GM19452 (cell line): ENCODE results near the gene TMPRSS9.

Experiments
- ATAC-seq: cut with Tn5 transposase; IDR thresholded peaks from one replicate; pipeline ENCODE4 v1.9.1; 2021; ENCODE audit not compliant: unreplicated experiment

The TMPRSS9 gene

DNA sequence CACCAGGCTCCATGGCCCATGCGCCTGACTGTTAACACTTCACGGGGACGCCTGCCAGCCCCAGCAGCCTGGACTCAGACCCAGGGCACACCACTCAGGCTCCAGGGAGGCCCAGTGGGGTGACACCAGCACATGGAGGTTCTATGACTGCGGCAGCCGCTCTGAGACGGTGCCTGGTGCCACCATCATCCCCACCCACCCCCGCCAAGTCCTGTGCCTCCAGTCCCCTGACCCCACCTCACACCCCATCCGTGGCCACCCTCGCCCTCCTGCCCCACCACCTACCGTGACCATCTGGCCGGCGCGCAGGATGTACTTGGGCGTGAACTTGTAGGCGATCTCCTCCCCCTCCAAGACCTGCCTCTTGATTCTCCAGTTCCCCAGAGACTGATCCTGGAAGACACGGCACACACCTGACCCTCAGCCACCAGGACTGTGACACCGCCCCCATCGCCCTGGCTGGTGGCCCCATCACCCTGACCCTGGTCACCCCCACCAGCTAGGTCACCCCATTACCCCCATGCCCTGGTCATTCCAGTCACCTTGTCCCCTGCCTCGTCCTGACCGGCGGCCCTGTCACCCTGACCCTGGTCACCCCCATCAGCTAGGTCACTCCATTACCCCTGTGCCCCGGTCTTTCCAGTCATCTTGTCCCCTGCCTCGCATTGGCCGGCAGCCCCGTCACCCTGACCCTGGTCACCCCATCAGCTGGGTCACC is 72.2 kb downstream of the TMPRSS9 start:
- ATAC-seq, result no peak

DNA sequence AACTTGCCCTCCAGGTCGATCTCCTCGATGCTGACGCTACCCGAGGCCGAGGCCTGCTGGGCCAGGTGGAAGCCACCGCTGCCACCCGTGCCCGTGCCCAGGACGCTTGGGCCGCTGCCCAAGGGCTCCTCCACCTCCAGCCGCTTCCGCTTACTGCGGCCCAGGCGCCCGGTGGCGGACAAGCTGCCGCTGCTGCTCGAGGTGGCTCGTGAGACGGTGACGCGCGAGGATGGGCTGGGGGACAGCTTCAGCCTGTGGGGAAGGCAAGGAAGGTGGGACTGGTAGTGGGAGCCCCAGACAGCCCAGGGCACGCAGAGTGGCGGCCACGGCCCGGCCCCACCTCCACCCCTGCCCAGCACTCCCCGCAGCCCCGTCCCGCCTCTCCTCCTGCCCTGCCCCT is 73.8 kb downstream of the TMPRSS9 start:
- no peak for ATAC-seq

GRCh38 chr19:2434267-2434666 is 74.2 kb downstream of the TMPRSS9 start:
- no peak for ATAC-seq

DNA sequence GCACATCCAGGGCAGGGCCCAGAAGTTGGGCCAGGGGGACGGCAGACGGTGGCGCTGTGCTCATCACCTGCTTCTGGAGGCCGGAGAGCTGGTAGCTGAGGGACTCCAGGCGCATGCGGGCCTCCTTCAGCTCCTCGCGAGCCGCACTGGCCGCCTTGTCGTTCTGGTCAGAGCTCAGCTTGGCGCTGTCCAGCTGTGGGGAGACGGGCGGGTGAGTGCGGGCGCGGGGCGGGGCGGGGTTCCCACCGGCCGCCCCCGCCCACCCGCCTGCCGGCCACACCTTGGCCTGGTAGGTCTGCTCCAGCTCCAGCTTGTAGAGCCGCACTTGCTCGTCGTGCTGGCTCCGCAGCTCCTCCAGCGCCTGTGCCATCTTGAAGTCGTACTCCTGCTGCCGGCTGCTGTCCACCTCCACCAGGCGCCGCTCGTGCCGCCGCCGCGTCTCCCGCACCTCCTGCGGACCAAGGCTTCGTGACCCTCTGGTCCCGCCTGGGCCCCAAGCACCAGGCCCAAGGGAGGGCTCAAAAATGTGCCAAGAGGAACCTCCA is 74.7 kb downstream of the TMPRSS9 start:
- ATAC-seq, result no peak

- ATAC-seq, result no peak
Measured at GRCh38 chr19:2436384-2436783, 76.3 kb downstream of the TMPRSS9 start.

- ATAC-seq, result no peak
Measured at GRCh38 chr19:2436926-2437325, 76.9 kb downstream of the TMPRSS9 start.

- no peak for ATAC-seq
Measured at GRCh38 chr19:2438178-2438577, 78.1 kb downstream of the TMPRSS9 start.

GRCh38 chr19:2440515-2440914 is 80.5 kb downstream of the TMPRSS9 start:
- ATAC-seq, result no peak

DNA sequence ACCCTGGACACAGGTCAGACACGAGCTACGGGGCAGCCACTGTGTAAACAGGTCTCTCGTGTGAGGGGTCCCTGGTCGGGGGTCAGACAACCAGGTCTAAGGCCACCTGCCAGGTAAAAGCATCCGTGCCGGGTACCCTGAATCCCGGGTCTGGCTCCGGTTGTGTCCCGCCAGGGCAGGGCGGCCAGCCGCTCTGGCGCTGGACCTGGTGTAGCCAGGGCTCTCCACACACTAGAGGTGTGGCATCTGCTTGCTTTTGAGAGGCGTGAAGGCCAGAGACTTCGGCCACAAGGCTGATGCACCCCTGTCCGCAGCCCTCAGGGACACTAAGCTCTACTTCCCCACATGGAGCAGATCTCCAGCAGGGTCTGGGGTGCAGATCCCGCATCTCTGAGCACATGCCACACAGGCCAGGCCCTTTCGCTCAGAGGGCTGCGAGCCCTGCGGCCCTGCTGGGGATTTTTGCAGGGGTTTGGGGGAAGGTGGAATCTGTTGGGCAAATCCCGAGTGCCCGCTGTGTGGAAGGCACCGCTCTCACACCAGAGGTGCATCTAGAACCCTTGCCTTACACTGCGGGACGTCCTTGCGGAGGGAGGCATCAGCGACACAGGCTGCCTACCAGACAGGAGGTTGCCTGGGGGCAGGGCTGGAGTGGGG is 81.2 kb downstream of the TMPRSS9 start:
- no peak for ATAC-seq

GRCh38 chr19:2443116-2443784 is 83.2 kb downstream of the TMPRSS9 start:
- no peak for ATAC-seq

DNA sequence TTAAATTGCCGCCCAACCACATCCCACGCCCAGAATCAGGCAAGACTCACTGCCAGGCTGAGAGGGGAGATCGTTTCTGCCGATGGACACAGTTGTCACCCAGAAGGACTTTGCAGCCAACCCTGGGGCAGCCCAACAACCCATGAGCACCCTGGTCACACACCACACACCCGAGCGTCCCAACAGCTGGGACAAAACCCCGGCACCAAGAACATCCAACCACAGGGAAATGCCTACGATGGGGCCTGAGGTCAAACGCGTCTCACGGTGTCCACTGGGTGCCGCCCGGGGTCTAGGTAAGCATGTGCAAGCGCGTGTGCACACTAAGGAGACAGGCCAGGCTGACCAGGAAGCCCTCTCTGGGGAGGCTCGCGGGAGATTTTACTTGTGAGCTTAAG is 83.7 kb downstream of the TMPRSS9 start:
- no peak for ATAC-seq

DNA sequence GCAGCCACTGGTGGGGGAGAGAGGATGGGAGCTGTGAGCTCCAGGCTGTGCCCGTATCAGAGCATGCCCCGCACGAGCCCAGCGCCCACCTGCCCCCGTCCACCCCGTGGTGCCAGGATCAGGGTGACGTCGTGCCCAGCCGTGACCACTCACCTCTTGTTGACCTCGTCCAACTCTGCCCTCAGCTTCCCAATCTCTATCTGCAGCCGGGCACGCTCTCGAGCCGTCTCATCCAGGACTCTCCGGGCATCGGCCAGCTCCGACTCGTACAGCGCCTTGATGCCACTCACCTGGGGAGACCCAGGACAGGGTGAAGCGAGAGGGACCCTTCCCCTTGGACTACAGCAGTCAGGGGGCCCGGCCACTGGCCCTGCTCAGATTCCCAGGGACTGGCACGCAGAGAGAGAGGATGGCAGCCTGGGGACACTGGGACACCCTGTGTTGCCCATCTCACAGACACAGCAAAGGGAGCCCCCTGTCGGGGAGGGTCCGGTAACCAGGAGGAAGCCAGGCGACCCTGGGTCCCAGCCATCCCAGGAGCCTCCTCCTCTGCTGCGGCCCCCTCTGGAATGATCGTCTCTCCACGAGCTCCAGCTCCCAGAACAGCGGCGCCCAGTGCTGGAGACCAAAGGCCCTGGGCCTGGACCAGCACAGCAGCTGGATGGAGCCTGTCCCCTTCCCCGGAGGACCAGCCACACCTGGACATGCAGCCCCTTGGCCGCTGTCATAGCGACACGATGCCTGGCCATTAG is 84.4 kb downstream of the TMPRSS9 start:
- no peak for ATAC-seq

DNA sequence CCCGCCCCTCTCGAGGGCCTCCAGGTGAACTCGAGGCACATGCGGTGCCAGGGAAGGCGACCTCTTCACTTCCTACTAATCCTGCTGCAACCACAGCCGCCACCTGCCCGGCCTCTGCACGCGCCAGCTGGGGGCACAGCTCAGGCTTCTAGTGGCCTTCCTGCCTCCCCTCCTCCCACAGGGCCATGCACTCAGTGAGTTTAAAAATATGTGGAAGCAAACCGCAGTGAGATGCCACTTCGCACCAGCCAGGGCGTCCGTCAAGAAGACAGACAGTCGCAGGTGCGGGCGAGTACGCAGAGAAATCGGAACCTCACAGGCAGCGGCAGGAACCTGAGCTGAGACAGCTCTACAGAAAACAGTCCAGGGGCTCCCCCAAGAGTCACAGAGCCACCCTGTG is 86.3 kb downstream of the TMPRSS9 start:
- ATAC-seq, result no peak

DNA sequence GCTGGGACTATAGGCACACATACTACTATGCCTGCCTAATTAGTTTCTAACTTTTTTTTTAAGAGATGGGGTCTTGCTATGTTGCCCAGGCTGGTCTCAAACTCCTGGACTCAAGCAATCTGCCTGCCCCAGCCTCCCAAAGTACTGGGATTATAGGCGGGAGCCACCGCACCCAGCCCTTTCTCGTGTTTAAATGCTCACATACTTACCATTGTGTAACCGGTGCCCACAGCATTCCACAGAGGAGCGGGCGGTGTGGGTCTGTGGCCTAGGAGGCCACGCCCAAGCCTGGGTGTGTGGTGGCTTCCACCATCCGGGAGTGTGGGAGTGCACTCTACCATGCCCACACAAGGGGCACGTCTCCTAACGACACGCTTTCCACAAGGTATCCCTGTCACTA is 89.0 kb downstream of the TMPRSS9 start:
- no peak for ATAC-seq

- ATAC-seq, result no peak
Measured at GRCh38 chr19:2451138-2451537, 91.1 kb downstream of the TMPRSS9 start.

DNA sequence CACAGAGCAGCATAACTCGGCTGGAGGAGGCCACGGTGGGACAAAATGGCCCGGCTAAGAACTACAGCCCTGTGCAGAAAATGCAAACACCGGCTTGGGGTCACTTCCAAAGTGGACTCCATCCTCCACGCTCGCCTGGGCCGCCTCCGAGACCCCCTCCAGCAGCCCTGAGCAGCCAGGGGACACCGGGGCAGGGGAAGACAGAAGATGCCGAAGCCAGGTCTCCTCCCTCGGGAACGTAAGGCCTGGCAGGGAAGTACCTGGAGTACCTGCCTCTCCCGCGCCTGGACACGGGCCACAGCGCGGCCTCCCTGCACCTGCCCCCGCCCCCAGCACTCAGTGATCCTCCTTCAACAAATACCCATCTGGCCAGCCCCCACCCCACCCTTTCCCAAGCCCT is 91.7 kb downstream of the TMPRSS9 start:
- no peak for ATAC-seq

DNA sequence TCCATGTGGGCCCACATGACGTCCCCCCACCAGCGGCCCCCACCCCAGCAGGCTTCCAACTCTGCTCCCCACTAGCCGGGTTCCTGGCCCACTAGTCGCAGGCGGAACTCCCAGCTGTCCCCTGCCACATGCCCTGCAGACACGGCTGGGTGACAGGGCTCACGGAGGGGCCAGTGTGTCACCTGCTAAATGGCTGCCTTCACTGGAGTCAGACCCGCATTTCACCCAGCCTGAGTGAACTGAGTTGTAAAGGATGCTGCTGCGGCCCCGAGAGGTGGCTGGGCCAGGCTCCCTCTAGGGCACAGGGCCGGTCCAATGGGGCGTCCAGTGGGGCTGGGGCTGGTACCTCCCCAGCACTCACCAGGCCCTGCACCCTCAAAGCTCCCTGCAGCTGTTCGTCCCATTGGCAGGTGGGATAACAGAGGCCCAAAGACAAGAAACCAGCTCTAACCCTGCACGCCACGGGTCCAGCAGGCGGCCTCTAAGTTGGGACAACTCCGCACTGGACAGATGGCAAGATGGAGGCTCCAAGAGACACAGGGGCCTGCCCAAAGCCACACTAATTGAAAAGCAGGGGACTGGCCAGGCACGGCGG is 93.5 kb downstream of the TMPRSS9 start:
- ATAC-seq, result no peak

DNA sequence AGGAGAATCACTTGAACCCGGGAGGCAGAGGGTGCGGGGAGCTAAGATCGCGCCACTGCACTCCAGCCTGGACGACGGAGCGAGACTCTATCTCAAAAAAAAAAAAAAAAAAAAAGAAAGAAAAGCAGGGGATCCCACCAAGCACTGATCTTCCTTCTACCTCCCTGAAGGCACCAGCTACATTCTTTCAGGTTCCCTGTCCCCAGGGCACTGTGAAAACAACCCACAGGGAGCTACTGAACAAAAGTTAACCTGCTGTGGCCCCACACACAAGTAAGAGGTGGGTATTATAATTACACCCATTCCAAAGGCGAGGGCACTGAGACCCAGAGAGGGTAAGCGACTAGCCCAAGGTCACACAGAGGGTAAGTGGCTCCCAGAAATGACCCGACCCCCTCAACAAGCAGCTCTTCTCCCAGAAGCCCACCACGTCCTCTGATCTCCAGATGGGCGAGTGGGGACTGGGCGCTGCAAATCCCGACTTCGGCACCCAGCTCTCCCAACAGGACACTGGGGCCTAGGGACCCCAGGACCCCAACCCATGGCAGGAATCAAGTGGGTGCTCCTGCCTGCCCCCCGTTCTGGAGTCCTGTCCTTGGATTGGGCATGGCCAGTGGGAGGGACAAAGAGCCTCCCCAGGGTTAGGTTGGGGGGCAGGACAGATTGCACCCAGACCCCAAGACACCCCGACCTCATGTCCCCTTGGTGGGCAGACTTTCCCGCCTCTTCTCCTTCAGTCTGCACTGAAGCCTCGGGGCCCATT is 94.3 kb downstream of the TMPRSS9 start:
- ATAC-seq, result no peak

DNA sequence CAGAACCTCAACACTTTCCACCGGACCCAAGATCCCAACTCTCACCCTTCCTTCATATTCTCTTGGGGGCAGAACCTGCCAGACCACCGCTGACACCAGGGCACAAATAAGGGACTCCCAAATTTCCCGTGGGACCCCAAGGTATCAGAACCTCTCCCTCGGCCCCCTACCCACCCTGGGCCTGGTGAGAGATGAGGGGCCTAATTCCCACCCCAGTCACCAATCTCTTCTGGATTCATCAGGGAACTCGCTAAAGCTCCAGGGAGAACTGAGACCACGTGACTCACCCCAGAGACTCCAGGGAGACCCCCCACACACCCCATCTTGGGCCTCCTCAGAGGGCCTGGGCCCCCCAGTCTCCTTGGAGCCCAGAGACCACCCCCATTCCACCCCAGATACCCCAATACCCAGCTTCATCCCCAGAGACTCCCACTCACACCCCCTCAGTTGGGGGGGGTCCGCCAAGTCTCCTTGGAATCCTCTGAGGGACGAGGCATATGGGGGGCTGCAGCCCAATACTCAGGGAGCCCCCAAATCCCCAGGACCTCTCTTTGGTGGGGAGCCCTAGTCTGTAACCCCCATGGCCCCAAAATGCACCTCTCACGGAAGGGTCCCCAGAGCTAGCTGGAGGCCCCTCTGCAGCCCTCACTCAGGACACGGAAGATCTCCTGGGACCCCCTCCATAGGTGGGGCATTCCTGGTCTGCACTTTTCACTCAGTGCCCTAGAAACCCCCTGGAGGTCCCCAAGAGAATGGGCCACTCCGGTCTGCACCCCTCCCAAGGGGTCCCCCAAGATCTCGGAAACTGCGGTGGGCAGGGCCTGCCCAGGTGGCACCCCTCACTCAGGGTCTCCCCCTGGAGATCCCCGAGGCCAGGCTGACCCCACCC is 95.1 kb downstream of the TMPRSS9 start:
- ATAC-seq, result no peak
